ENCODE measurements around the gene PDCD1LG2.
A peak's percentile ranks its signal among the peaks of the same experiment; 100 is the strongest.

PDCD1LG2 gene

DNA sequence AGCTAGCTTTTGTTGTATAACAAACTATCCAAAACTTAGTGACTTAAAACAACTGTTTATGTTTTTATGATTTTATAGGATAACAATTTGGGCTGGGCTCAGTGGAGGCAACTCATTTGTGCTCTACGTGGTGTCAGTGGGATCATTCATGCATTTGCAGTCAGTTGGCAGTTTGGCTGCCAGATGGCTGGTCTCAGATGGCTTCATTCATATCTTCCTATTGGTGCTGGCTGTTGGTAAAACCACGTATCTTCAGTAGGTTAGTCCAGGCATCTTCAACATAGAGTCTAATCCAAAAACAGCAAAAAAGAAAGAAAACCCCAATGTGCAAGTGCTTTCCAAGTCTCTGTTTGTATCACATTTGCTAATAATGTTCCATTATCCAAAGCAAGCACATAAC is 66.9 kb downstream of the PDCD1LG2 start:
- H3K4me3 ChIP-seq (ENCODE audit: low read length, poor library complexity, severe bottlenecking): no peak overlapping the region

GRCh38 chr9:5578018-5578697 is 67.8 kb downstream of the PDCD1LG2 start:
- H3F3A ChIP-seq (ENCODE audit: low read depth): no peaks in the 10 kb centered on the region
- no peak overlapping the region for H3K4me3 ChIP-seq (ENCODE audit: low read length, poor library complexity, severe bottlenecking)
- no peaks in the 10 kb centered on the region for H3K9me3 ChIP-seq (ENCODE audit: insufficient read depth, low read depth, low read length)
- H3K27me3 ChIP-seq (ENCODE audit: insufficient read depth, low read length, poor library complexity, severe bottlenecking): no peaks in the 10 kb centered on the region
- TF ChIP-seq EZH2phosphoT487 (IDR thresholded peaks at IDR 0.05; ENCODE audit: borderline replicate concordance): no peak
- TF ChIP-seq, protein P1, sequence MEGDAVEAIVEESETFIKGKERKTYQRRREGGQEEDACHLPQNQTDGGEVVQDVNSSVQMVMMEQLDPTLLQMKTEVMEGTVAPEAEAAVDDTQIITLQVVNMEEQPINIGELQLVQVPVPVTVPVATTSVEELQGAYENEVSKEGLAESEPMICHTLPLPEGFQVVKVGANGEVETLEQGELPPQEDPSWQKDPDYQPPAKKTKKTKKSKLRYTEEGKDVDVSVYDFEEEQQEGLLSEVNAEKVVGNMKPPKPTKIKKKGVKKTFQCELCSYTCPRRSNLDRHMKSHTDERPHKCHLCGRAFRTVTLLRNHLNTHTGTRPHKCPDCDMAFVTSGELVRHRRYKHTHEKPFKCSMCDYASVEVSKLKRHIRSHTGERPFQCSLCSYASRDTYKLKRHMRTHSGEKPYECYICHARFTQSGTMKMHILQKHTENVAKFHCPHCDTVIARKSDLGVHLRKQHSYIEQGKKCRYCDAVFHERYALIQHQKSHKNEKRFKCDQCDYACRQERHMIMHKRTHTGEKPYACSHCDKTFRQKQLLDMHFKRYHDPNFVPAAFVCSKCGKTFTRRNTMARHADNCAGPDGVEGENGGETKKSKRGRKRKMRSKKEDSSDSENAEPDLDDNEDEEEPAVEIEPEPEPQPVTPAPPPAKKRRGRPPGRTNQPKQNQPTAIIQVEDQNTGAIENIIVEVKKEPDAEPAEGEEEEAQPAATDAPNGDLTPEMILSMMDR (conservative IDR thresholded peaks at IDR 0.05; ENCODE audit: low read length): no peak
- no peaks in the 10 kb centered on the region for H3K9me2 ChIP-seq (replicated peaks; ENCODE audit: low read depth, low read length)
- H4K20me1 ChIP-seq (ENCODE audit: insufficient read depth, low read length, poor library complexity, severe bottlenecking): no peaks in the 10 kb centered on the region
- H3K4me1 ChIP-seq (ENCODE audit: insufficient read depth, low read length, poor library complexity, severe bottlenecking): peaks cover 22% of the 10 kb centered on the region
- H3K79me2 ChIP-seq (ENCODE audit: insufficient read depth, low read length): no peaks in the 10 kb centered on the region
- no peak overlapping the region for H3K4me2 ChIP-seq (ENCODE audit: low read depth, low read length, poor library complexity, severe bottlenecking)
- H3K36me3 ChIP-seq (ENCODE audit: insufficient read depth, low read length): no peaks in the 10 kb centered on the region
- no peak overlapping the region for H3K9ac ChIP-seq (ENCODE audit: low read depth, low read length, poor library complexity, severe bottlenecking)
- 0 out of 2 replicates have a peak overlapping the region, but pooled peaks have one; percentile 13 for H2AFZ ChIP-seq (ENCODE audit: low read length)

More for the DNA sequence above, 66.9 kb downstream of the PDCD1LG2 start:
- Histone ChIP-seq H3F3A (ENCODE audit: low read depth) (no peaks in the 10 kb centered on the region), H3K36me3 (ENCODE audit: insufficient read depth, low read length) (no peaks in the 10 kb centered on the region), H3K79me2 (ENCODE audit: insufficient read depth, low read length) (no peaks in the 10 kb centered on the region), H3K27me3 (ENCODE audit: insufficient read depth, low read length, poor library complexity, severe bottlenecking) (no peaks in the 10 kb centered on the region), H3K9ac (ENCODE audit: low read depth, low read length, poor library complexity, severe bottlenecking) (peak overlapping the region; percentile 5), H2AFZ (ENCODE audit: low read length) (peak overlapping the region; percentile 14), H3K4me2 (ENCODE audit: low read depth, low read length, poor library complexity, severe bottlenecking) (peak overlapping the region; percentile 5), H3K9me3 (ENCODE audit: insufficient read depth, low read depth, low read length) (no peaks in the 10 kb centered on the region), H3K9me2 (replicated peaks; ENCODE audit: low read depth, low read length) (no peaks in the 10 kb centered on the region), H4K20me1 (ENCODE audit: insufficient read depth, low read length, poor library complexity, severe bottlenecking) (no peaks in the 10 kb centered on the region), H3K4me1 (ENCODE audit: insufficient read depth, low read length, poor library complexity, severe bottlenecking) (peaks cover 22% of the 10 kb centered on the region)
- no peak for TF ChIP-seq EZH2phosphoT487 (IDR thresholded peaks at IDR 0.05; ENCODE audit: borderline replicate concordance)
- TF ChIP-seq, protein P1 (conservative IDR thresholded peaks at IDR 0.05; ENCODE audit: low read length): no peak

- H3F3A ChIP-seq (ENCODE audit: low read depth): no peaks in the 10 kb centered on the region
- no peak overlapping the region for H3K4me3 ChIP-seq (ENCODE audit: low read length, poor library complexity, severe bottlenecking)
- no peak overlapping the region for H3K4me2 ChIP-seq (ENCODE audit: low read depth, low read length, poor library complexity, severe bottlenecking)
- H3K36me3 ChIP-seq (ENCODE audit: insufficient read depth, low read length): no peaks in the 10 kb centered on the region
- no peak for TF ChIP-seq EZH2phosphoT487 (IDR thresholded peaks at IDR 0.05; ENCODE audit: borderline replicate concordance)
- TF ChIP-seq, protein P1 (conservative IDR thresholded peaks at IDR 0.05; ENCODE audit: low read length): no peak
- H3K9me2 ChIP-seq (replicated peaks; ENCODE audit: low read depth, low read length): no peaks in the 10 kb centered on the region
- H3K27me3 ChIP-seq (ENCODE audit: insufficient read depth, low read length, poor library complexity, severe bottlenecking): no peaks in the 10 kb centered on the region
- H3K9me3 ChIP-seq (ENCODE audit: insufficient read depth, low read depth, low read length): no peaks in the 10 kb centered on the region
- no peak overlapping the region for H3K9ac ChIP-seq (ENCODE audit: low read depth, low read length, poor library complexity, severe bottlenecking)
- H3K4me1 ChIP-seq (ENCODE audit: insufficient read depth, low read length, poor library complexity, severe bottlenecking): peaks cover 22% of the 10 kb centered on the region
- no peaks in the 10 kb centered on the region for H3K79me2 ChIP-seq (ENCODE audit: insufficient read depth, low read length)
- no peak overlapping the region for H2AFZ ChIP-seq (ENCODE audit: low read length)
- no peaks in the 10 kb centered on the region for H4K20me1 ChIP-seq (ENCODE audit: insufficient read depth, low read length, poor library complexity, severe bottlenecking)
Measured at GRCh38 chr9:5578698-5579085, 68.4 kb downstream of the PDCD1LG2 start.
